Astrocyte (in vitro differentiated cells and primary cell): Measurements from ENCODE around the gene TARBP2.

Source experiments
- EZH2 ChIP-seq: IDR thresholded peaks from 2 replicates; pipeline ENCODE4 v1.6.1; 2012; ENCODE audit warnings: mild to moderate bottlenecking, low read length, inconsistent platforms; ENCODE audit not compliant: insufficient read depth
- TF ChIP-seq, protein P1 (sequence below): IDR thresholded peaks from 2 replicates; pipeline ENCODE4 v1.5.1; 2011; ENCODE audit warnings: low read depth, mild to moderate bottlenecking, inconsistent platforms, low read length, moderate library complexity; ENCODE audit not compliant: insufficient read depth

GRCh38 chr12:53485955-53486735, 14.9 kb upstream of the TARBP2 start:
- TF ChIP-seq, protein P1, sequence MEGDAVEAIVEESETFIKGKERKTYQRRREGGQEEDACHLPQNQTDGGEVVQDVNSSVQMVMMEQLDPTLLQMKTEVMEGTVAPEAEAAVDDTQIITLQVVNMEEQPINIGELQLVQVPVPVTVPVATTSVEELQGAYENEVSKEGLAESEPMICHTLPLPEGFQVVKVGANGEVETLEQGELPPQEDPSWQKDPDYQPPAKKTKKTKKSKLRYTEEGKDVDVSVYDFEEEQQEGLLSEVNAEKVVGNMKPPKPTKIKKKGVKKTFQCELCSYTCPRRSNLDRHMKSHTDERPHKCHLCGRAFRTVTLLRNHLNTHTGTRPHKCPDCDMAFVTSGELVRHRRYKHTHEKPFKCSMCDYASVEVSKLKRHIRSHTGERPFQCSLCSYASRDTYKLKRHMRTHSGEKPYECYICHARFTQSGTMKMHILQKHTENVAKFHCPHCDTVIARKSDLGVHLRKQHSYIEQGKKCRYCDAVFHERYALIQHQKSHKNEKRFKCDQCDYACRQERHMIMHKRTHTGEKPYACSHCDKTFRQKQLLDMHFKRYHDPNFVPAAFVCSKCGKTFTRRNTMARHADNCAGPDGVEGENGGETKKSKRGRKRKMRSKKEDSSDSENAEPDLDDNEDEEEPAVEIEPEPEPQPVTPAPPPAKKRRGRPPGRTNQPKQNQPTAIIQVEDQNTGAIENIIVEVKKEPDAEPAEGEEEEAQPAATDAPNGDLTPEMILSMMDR: no peak
- TF ChIP-seq EZH2: no peak
